T-helper 2 cell treated with Interferon-gamma antibody and Interleukin-4, amounts not matched to agents 5 μg/mL and 100 μg/mL, for 36 hours (primary cell): ENCODE results near the gene KRTAP10-2.
"Not testable (repeated sequence)": the region's sequence is repeated elsewhere in the genome, so short reads cannot be mapped to it uniquely, and the experiment has no call there.

ENCODE experiments used
- DNase-seq: peaks from one replicate; pipeline ENCODE4 v3.0.0; 2021; ENCODE audit warnings: low spot score
- H3K27ac Mint-ChIP-seq: one replicate; pipeline ENCODE4 v1.8.0; 2021; ENCODE audit warnings: mild to moderate bottlenecking, mixed read lengths
- H3K27me3 Mint-ChIP-seq: one replicate; pipeline ENCODE4 v1.8.0; 2021; ENCODE audit warnings: low read depth, mixed read lengths
- H3K36me3 Mint-ChIP-seq: one replicate; pipeline ENCODE4 v1.8.0; 2021; ENCODE audit warnings: low read depth, mixed read lengths
- H3K4me1 Mint-ChIP-seq: one replicate; pipeline ENCODE4 v1.8.0; 2021; ENCODE audit warnings: low read depth, mixed read lengths
- H3K4me3 Mint-ChIP-seq: one replicate; pipeline ENCODE4 v1.8.0; 2022; ENCODE audit warnings: mild to moderate bottlenecking, moderate library complexity, mixed read lengths
- H3K9me3 Mint-ChIP-seq: one replicate; pipeline ENCODE4 v1.8.0; 2021; ENCODE audit warnings: mixed read lengths

KRTAP10-2 gene

DNA sequence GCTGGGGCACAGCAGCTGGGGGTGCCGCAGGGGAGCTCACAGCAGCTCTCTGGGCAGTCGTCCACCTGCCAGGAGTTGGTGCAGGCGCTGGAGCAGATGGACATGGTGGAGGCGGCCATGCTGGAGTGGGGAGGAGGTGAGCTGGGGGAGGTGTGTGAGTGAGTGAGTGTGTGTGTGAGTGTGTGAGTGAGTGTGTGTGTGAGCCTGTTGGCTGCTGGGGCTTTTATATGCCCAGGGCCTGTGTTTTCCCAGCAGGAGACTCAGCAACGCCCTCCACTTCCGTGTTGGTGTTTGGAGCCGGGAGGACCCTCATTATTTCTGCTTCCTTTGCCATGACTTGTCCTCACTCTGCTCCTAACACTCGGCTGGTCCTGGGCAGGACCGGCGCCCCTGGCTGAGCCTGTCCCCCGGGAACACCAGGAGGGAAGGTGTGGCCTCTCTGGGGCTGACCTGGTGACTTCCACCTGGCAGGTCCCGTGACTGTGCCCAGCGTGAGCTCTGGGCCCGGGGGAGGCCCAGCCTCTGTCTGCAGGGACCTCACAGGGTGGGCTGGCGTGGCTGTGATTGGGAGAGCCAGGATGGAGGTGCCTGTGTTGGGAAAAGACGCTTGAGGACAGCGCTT, at the start of gene KRTAP10-2:
Gene KRTAP10-2 (minus strand): TSS at position 166 of the 622 bp plus-strand sequence. CDS start 47 bp downstream, at position 119.
- Mint-ChIP-seq H3K4me1 (peaks cover 11% of the 10 kb centered on the region), H3K9me3 (peaks cover 22% of the 10 kb centered on the region), H3K36me3 (peaks cover 17% of the 10 kb centered on the region), H3K27ac (no peak within 1 kb of the TSS), H3K4me3 (no peak within 1 kb of the TSS), H3K27me3 (peaks cover 2% of the 10 kb centered on the region)
- DNase-seq: no peak

GRCh38 chr21:44601091-44601490, 49.8 kb upstream of the KRTAP10-2 start:
- not testable (repeated sequence) for H3K4me1 Mint-ChIP-seq, H3K9me3 Mint-ChIP-seq, DNase-seq, H3K36me3 Mint-ChIP-seq, H3K4me3 Mint-ChIP-seq, H3K27ac Mint-ChIP-seq
- H3K27me3 Mint-ChIP-seq: peaks cover 14% of the 10 kb centered on the region

- not testable (repeated sequence) for H3K4me1 Mint-ChIP-seq, H3K9me3 Mint-ChIP-seq, H3K4me3 Mint-ChIP-seq, DNase-seq, H3K27ac Mint-ChIP-seq, H3K36me3 Mint-ChIP-seq
- peaks cover 10% of the 10 kb centered on the region for H3K27me3 Mint-ChIP-seq
Observed at GRCh38 chr21:44600118-44600978, 49.0 kb upstream of the KRTAP10-2 start, which contains the start of gene KRTAP10-7. TSS of gene KRTAP10-7 (plus strand) at chr21:44600597. CDS start at chr21:44600622, 25 bp downstream.

- H3K4me3 Mint-ChIP-seq: no peak overlapping the region
- no peaks in the 10 kb centered on the region for H3K4me1 Mint-ChIP-seq
- no peak for DNase-seq
- H3K36me3 Mint-ChIP-seq: no peaks in the 10 kb centered on the region
- H3K27ac Mint-ChIP-seq: no peak overlapping the region
- peaks cover 3% of the 10 kb centered on the region for H3K27me3 Mint-ChIP-seq
- no peaks in the 10 kb centered on the region for H3K9me3 Mint-ChIP-seq
Observed at GRCh38 chr21:44599264-44600029, 48.1 kb upstream of the KRTAP10-2 start.

- Mint-ChIP-seq H3K4me1 (no peaks in the 10 kb centered on the region), H3K4me3 (no peak overlapping the region), H3K27me3 (peaks cover 2% of the 10 kb centered on the region), H3K36me3 (no peaks in the 10 kb centered on the region), H3K27ac (no peak overlapping the region), H3K9me3 (no peaks in the 10 kb centered on the region)
- DNase-seq: no peak
Observed at GRCh38 chr21:44598061-44598460, 46.8 kb upstream of the KRTAP10-2 start.

GRCh38 chr21:44596068-44596725, 44.9 kb upstream of the KRTAP10-2 start:
- no peaks in the 10 kb centered on the region for H3K4me1 Mint-ChIP-seq
- no peak overlapping the region for H3K4me3 Mint-ChIP-seq
- DNase-seq: no peak
- no peaks in the 10 kb centered on the region for H3K9me3 Mint-ChIP-seq
- peaks cover 2% of the 10 kb centered on the region for H3K27me3 Mint-ChIP-seq
- H3K36me3 Mint-ChIP-seq: no peaks in the 10 kb centered on the region
- no peak overlapping the region for H3K27ac Mint-ChIP-seq

GRCh38 chr21:44595524-44595923, 44.2 kb upstream of the KRTAP10-2 start:
- no peaks in the 10 kb centered on the region for H3K4me1 Mint-ChIP-seq

DNA sequence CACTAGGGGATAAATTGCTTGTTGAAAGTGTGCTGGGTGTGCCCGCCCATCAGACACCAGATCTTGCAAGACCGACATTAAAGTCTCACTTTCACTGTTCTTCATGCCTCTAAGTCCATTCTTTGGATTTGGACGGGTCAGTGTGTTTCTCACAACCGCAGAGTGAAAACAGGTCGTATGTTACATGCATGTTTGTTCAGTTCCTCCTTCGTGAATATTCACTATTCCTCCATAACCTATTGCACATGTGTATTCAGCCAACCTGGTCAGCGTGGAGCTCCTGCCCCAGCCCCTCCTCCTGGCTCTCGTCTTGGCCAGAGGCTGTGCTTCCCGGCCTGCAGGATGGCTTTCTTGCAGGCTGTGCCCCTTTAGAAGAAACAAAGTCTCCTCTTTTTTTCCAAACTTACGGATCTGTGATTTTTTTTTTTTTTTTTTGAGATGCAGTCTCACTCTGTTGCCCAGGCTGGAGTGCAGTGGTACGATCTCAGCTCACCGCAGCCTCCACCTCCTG, 43.2 kb upstream of the KRTAP10-2 start:
- Mint-ChIP-seq H3K4me3 (no peak overlapping the region), H3K4me1 (no peaks in the 10 kb centered on the region), H3K27me3 (peaks cover 2% of the 10 kb centered on the region), H3K9me3 (no peaks in the 10 kb centered on the region), H3K36me3 (no peaks in the 10 kb centered on the region), H3K27ac (no peak overlapping the region)
- DNase-seq: no peak

More at GRCh38 chr21:44595524-44595923, 44.2 kb upstream of the KRTAP10-2 start:
- H3K4me3 Mint-ChIP-seq: no peak overlapping the region
- no peak for DNase-seq
- no peaks in the 10 kb centered on the region for H3K36me3 Mint-ChIP-seq
- peaks cover 2% of the 10 kb centered on the region for H3K27me3 Mint-ChIP-seq
- H3K27ac Mint-ChIP-seq: no peak overlapping the region
- no peaks in the 10 kb centered on the region for H3K9me3 Mint-ChIP-seq

DNA sequence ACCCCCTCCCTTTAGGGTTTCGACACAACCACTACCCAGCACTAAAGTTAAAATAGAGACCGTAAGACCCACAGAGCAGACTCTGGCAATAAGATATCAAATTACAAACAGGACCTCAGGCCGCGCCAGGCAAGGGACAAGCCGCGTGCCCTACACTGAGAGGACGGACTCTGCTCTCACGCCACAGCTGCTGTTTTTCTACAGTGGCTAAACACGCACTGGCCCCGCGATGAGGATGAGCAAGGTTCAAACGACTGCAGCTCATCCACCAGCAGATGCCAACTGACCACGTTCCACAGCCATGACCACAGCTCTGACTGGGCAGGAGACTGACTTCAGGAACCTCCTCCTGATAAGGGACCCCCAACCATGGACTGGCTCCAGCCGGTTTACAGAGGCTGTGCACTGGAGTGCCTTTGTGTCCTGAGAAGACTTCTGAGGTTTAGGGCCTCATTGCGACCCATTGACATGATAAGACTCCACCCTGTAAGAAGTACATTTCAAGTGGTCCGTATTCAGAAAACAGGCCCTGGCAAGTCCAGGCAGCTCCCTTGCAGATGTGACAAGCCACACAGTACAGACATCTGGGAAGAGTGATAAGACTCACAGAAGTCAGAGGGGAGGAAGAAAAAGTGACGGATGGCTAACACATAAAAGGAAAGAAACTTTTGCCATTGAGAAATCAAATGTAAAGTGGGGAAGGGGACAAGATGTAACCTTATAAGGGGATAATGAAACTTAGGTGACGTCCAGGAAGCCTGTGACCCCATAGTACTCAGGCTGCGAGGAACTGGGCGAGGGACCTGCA, 42.5 kb upstream of the KRTAP10-2 start:
- Mint-ChIP-seq H3K4me1 (no peaks in the 10 kb centered on the region), H3K27me3 (peaks cover 2% of the 10 kb centered on the region), H3K36me3 (no peaks in the 10 kb centered on the region), H3K4me3 (no peak overlapping the region), H3K27ac (no peak overlapping the region), H3K9me3 (no peaks in the 10 kb centered on the region)
- no peak for DNase-seq

- no peak within 1 kb of the TSS for H3K27ac Mint-ChIP-seq
- H3K4me3 Mint-ChIP-seq: no peak within 1 kb of the TSS
- DNase-seq: no peak
- no peaks in the 10 kb centered on the region for H3K4me1 Mint-ChIP-seq
- H3K27me3 Mint-ChIP-seq: peaks cover 5% of the 10 kb centered on the region
- H3K9me3 Mint-ChIP-seq: no peaks in the 10 kb centered on the region
- H3K36me3 Mint-ChIP-seq: no peaks in the 10 kb centered on the region
Observed at GRCh38 chr21:44592446-44593311, 41.4 kb upstream of the KRTAP10-2 start, which contains the start of gene KRTAP10-6. TSS of gene KRTAP10-6 (minus strand) at chr21:44592505. CDS start at chr21:44592484, 21 bp downstream.

DNA sequence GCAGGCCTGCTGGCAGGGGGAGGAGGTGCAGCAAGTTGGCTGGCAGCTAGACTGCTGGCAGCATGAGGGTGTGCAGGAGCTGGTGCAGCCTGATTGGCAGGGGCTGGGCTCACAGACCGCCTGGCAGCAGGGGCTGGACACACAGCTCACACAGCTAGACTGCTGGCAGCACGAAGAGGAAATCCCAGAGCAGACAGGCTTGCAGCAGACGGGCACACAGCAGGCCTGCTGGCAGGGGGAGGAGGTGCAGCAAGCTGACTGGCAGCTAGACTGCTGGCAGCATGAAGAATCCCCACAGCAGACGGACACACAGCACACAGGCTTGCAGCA, 40.5 kb upstream of the KRTAP10-2 start:
- H3K36me3 Mint-ChIP-seq, H3K4me3 Mint-ChIP-seq, H3K27ac Mint-ChIP-seq, H3K4me1 Mint-ChIP-seq, DNase-seq, H3K9me3 Mint-ChIP-seq: not testable (repeated sequence)
- peaks cover 13% of the 10 kb centered on the region for H3K27me3 Mint-ChIP-seq
